DMS79 treated with DMSO at 0.1 percent for 48 hours (cell line): Measurements from ENCODE around the gene LRRC17.

ENCODE experiments used
- DNase-seq: peaks from one replicate; lab custom pipeline; 2025; lab: John Stamatoyannopoulos, UW

Gene LRRC17

GRCh38 chr7:102988631-102989560, 76.1 kb downstream of the LRRC17 start:
- DNase-seq = no peak

- no peak for DNase-seq
Observed at GRCh38 chr7:102990642-102991041, 77.8 kb downstream of the LRRC17 start.

GRCh38 chr7:102991077-102991539, 78.3 kb downstream of the LRRC17 start:
- no peak for DNase-seq

- DNase-seq = no peak
Observed at GRCh38 chr7:102991540-102992214, 78.9 kb downstream of the LRRC17 start.

- DNase-seq = no peak
Observed at GRCh38 chr7:102992509-102992937, 79.7 kb downstream of the LRRC17 start.

GRCh38 chr7:102992938-102993717, 80.3 kb downstream of the LRRC17 start:
- no peak for DNase-seq

GRCh38 chr7:102993718-102994029, 80.9 kb downstream of the LRRC17 start:
- DNase-seq = no peak

GRCh38 chr7:102994567-102994966, 81.8 kb downstream of the LRRC17 start:
- no peak for DNase-seq
